Fibroblast of gingiva (primary cell): ENCODE measurements around the gene PTPRA.
A peak's percentile ranks its signal among the peaks of the same experiment; 100 is the strongest.
"Not testable (repeated sequence)": the region's sequence is repeated elsewhere in the genome, so short reads cannot be mapped to it uniquely, and the experiment has no call there.

ENCODE experiments used
- DNase-seq: peaks from one replicate; pipeline ENCODE4 v3.0.0-alpha.2; 2011; ENCODE audit warnings: low read depth

PTPRA gene

DNA sequence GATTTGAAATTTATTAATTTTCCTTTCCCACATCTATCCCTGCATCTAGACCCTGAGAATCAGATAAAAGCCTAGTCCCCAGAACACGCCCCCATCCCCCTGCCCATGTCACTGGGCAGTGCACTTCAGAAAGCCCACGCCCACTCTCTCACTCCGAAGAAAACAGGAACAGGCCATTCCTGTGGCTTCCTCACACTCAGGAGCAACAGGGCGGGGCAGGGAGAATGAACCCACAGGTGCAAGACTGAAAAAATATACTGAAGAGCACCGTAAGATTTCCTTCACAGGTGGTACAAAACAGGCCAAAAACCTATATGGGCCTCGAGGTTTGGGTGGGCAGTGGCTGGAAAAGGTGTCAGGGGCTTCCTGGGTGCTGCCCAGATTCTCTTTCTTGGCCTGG lies 201.5 kb downstream of the PTPRA start:
- no peak for DNase-seq

DNA sequence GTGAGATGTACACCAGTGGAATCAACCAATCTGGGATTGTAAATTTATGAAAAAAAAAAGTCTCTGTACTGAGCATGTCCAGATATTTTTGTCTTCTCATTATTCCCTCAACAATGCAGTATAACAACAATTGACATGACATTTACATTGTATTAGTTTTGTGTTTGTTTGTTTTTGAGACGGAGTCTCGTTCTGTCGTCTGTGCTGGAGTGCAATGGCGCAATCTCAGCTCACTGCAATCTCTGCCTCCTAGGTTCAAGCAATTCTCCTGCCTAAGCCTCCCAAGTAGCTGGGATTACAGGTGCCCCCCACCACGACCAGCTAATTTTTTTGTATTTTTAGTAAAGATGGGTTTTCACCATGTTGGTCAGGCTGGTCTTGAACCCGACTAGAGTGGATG lies 202.0 kb downstream of the PTPRA start:
- DNase-seq: not testable (repeated sequence)

DNA sequence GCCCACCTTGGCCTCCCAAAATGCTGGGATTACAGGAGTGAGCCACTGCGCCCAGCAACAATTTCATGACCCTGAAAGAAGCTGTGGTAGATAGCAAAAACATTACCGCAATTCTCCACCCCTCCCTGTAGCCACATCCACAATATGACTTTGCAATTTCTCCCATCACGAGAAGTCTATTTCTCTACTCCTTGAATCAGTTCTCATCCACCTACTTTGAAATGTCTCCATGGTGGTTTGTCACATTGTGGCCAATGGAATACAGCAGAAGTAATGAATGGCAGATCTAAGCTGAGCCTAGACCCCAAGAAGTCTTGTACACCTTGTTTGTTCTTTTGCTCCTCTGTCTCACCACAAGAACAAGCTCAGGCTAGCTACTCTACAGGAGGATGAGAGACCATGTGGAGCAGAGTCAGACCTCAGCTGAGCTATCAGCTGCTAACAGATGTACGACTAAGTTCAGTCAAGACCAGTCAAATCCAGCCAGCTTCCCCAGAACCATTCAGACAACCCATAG lies 204.4 kb downstream of the PTPRA start:
- DNase-seq: no peak

DNA sequence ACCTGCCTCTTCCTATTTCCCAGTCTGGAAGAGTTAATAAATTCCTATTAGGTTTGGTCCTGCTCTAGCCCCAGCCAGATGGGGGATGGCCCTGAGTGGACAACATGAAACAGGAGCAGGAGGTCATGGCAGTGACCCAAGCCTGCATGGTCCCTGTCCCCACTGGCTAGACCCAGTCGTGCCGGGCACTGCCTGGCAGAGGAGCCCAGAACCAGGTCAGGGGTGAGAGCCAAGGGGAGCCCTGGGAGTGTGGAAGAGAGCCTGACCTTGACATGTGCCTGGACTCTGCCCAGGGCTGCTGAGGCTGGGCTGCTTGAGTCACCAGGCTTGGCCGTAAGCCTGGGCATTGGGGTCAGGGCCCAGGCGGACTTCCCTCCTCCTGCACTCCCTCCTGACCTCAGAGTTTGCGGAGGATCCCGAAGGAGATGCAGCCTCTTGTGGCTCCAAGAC lies 207.7 kb downstream of the PTPRA start:
- peak; percentile 74 for DNase-seq

DNA sequence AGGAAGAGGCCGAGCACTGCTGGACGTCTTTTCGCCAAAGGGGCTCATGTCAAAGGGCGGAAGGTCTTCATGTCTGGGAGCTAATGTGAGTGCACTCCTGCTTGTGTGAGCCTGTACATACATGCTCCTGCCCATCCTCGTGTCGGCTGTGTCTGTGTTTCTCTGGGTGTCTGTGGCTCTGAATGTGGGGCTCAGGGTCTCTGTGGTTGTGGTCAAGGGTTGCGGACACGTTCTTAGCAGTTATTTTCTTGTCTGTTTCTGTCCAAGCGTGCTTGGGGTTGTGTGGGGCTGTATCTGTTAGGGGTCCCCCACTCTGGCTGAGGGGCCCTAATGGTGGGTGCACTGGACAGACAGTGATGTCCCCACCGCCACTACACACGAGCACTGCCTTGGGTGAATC lies 208.4 kb downstream of the PTPRA start:
- no peak for DNase-seq

DNA sequence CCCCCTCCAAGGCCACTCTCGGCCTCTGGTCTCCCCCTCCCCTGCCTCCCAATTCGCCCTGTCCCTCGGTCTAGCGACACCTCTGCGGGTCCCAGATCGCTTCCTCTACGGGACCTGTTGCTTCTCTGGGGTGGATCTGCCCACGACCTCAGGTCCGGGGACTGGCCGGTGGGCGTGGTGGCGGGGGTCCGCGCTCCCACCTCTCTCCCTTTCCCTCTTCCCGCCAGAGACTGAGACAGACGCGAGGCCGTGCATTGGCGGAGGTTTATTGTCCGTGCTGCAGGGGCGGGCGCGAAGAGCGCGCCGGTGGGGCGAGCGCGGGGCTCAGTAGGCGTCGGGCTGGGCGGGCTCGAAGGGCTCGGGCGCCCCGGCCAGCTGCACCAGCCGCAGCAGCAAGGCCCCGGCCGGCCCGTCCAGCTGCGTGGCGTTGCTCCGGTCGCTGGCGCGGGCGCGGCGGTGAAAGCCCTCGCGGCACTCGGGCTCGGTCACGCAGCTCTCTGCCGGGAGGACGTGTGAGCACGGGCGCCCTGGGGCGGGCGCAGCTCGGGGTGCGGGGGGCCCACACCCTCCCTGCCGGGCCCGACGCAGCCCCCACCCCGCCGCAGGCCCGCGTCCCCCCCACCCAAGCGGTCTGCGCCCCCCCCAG lies 209.1 kb downstream of the PTPRA start:
- no peak for DNase-seq

DNA sequence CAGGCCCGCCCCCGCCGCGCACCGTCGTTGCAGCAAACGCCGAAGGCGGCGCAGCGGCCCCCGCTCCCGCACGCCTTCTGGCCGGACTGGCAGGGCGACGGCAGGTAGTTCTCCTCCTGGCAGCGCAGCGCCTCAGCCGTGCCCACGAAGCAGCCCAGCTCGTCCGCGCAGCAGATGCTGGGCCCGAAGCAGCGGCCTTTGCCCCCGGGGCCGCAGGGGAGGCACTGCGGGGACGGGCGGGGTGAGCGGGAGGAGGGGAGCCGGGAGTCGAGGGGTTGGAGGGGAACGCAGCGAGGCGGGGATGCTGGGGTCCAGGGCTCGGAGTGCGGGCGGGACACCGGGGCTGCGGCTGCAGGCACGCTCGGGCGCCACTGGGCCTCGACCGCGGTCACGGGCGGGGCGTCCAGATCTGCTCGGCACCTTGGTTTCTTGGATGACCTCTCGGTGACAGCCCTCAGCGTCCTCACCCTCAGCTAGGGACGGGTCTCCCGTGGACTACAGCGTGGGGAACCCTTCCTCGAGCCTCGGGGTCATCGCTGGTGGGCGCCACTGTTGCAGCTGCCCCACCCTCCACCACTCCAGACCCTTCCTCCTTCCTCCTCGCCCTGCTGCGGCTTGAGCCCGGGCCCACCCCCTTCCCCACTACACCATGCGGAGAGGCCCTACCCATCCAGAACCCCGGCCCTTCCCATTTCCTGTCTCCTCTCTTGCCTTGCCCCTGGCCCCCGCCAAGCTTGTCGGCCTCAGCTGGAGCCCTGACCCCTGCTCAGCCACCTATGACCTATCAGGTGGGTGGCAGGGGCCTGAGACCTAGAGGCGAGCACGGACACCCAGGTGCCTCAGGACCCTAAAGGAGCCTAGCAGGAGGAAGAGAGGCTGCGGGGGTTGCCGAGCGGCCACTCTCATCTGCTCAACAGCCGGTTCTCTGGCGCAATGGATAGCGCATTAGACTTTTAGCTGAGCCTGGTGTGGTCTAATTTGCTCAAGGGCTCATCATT lies 210.0 kb downstream of the PTPRA start:
- DNase-seq: no peak

DNA sequence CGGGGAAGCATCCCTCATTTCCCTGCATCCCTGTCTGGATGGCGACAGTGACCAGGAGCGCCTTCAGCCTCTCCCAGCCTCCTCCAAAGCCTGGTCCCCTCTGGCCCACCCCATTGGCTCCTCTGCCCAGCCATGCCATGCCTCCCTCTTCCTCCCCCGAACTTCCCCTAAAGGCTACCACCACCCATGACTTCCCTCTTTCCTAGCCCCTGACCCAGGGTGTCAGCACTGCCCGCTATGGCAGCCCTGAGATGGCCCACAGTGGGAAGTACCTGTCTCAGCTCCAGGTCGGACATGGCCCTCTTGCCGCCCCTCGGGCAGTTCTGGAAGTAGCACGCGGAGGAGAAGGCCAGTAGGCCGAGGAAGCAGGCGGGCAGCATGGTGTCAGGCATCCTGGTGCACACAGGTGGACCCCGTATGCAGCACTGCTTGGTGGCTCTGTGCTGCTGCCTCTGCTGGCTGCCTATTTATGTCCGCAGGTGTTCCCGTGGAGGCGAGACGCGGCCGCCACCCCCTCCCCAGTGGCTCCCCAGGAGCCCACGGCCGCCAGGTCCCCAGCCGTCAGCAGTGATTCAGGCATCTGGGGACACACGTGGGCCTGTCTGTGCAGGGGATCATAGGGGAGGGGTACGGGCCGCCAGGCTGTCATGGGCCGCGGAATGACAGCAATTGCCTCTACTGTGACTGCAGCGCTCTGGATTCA lies 211.2 kb downstream of the PTPRA start, which contains the start of gene AVP:
Gene AVP (minus strand): TSS at position 442 of the 703 bp plus-strand sequence. CDS start 50 bp downstream, at position 392.
- DNase-seq: no peak

DNA sequence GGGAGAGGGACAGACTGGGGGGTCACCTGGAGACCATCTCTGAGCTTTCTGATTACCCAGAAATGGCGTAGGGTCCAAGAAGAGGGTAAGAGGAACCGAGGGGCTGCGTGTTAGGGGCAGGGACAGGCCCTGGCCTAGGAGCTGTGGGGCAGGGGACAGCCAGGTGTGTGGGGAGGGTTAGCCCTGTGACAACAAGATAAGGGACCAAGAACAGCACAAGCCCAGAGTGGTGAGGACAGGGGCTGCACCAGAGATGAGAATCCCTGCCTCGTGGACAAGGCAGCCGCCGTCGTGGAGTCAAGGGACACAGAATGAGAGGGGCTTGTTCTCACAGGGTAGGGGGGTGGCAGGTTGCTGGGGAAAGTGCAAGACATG lies 211.7 kb downstream of the PTPRA start:
- DNase-seq: no peak

DNA sequence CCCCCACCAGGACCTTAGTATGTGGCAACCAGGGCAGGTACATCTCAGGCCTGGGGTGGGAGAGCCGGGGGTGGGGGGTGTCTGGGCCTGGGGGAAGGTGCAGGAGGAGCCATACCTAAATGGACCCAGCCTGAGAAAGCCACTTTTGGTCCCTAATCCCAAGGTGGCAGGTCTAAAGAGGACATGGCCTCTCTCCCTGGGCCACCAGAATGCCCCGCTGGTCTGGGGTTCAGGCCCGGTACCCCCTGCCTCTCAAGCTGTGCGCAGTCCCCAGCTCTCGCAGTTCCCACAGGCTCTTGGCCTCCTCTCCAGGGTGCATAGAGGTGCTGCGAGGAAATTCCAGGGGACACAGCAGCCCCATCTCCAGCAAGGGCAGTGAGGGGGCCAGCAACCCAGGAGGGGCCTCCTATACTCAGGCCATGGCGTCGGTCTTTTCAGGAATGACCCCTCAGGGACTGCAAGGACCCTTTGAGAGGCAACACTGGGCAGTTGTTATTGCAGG lies 212.3 kb downstream of the PTPRA start:
- DNase-seq: no peak

DNA sequence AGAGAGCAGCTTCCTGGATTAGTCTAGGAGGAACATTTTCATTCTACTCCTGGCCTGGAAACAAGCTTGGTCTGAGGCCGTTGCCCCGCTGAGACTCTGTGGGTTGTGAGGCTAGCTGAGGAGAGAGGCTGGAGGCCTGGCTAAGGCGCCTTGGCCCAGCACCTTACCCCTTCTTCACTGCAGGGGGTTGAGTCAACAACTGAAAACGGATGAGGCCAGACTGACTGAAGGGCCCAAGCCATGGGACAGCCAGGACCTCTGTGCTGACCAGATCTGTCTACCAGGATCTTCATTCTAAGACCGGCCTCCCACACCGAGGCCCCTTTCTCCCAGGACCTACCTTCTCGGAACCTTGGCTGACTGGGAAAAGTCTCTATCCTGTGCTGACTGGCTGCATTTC lies 214.8 kb downstream of the PTPRA start:
- DNase-seq: no peak
